ENCODE measurements around the gene ZNF462.
A peak's percentile ranks its signal among the peaks of the same experiment; 100 is the strongest.

Gene ZNF462

DNA sequence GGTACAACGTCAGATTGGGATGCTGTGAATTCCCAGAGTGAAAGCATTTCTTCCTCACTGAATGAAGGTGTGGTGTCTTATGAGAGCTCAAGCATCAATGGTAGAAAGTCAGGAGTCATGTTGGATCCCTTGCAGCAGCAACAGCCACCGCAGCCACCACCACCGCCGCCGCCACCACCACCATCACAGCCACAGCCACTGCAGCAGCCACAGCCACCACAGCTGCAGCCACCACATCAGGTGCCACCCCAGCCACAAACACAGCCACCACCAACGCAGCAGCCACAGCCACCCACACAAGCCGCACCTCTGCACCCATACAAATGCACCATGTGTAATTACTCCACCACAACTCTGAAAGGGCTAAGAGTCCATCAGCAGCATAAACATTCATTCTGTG is 62.4 kb downstream of the ZNF462 start:
- no peak for DNase-seq (ENCODE audit: low read depth)

DNA sequence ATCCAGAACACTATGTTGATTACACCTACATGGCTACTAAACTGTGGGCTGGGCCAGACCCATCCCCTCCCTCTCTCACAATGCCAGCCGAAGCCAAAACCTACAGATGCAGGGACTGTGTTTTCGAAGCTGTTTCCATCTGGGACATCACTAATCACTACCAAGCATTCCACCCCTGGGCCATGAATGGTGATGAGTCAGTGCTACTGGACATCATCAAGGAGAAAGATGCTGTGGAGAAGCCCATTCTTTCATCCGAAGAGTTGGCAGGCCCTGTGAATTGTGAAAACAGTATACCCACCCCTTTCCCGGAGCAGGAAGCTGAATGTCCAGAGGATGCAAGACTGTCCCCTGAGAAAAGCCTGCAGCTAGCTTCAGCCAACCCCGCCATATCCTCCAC is 65.0 kb downstream of the ZNF462 start:
- DNase-seq (ENCODE audit: low read depth) = no peak

DNA sequence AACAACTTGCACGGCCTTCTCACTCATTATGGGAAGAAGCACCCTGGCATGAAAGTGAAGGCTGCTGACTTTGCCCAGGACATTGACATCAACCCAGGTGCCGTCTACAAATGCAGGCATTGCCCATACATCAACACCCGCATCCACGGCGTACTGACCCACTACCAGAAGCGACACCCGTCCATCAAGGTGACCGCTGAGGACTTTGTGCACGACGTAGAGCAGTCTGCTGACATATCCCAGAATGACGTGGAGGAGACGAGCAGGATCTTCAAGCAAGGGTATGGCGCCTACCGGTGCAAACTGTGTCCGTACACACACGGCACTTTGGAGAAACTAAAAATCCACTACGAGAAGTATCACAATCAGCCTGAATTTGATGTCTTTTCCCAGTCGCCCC is 65.4 kb downstream of the ZNF462 start:
- DNase-seq (ENCODE audit: low read depth) = no peak

DNA sequence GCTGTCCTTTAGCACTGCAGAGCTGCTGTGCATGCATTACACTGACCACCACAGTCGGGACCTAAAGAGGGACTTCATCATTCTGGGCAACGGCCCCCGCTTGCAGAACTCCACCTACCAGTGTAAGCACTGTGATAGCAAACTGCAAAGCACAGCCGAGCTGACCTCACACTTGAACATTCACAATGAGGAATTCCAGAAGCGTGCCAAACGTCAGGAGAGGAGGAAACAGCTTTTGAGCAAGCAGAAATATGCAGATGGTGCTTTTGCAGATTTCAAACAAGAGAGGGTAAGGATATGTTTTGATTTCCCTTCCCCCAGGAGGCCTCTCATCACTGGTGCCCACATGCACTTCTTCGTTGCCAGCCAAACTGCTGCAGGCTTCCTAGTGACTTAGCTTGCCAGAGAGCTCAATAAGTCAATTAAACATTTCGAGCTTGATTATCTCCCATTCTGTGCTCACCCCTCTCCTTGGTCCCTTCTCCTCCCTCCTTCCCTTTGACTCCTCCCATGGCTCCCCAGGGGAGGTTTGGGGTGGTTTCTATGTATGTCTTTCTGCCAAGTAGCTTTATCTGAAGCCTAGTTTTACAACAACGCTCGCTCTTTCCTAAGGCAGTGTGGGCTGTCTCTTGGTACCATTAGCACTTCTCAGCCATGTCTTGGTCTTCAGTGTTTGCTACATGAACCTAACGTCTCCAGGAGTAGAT is 66.7 kb downstream of the ZNF462 start:
- DNase-seq (ENCODE audit: low read depth) = no peak

DNA sequence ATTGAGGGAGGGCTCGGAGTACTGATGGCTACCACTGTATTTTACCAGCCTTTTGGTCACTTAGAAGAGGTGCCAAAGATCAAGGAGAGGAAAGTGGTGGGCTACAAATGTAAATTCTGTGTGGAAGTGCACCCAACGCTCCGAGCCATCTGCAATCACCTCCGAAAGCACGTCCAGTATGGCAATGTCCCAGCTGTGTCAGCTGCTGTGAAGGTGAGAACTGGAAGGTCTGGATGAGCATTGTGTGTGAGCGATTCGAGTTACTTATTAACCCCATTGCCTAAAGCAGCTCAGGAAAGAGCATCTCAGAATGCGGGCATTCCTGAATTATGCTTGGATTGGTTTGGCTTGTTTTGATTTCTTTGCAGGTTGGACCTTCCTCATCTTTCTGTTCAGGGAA is 67.5 kb downstream of the ZNF462 start:
- DNase-seq (ENCODE audit: low read depth) = no peak

DNA sequence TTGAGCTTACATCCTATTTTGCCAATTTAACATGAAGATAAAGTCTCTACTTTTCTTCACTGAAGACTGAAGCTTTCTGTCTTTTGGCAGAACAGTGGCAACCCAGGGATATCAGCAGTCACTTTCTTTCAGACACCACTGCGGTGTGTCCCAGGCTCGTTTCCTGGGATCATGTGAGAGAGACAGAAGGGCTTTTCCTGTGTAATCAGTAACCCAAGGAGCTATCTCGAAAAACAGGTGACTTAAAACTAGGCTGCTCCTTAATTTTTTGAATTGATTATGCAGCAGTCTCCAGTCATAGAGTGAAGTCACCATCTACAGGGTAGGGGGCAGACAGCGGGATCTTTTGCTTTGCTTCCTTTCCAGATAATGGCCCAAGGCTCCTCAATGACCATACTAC is 68.5 kb downstream of the ZNF462 start:
- DNase-seq (ENCODE audit: low read depth) = no peak

DNA sequence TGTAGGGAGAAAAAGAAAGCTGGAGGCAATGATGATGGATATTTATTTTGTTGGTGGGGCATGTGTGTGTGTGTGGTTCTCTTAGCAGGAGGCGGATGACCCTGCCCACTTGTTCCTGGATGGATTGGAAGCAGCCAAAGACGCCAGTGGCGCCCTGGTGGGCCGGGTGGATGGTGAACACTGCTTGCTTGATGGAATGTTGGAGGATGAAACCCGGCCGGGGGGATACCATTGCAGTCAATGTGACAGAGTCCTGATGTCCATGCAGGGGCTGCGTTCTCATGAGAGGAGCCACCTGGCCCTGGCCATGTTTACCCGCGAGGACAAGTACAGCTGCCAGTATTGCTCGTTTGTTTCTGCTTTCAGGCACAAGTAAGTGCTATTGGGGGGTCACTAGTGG is 69.2 kb downstream of the ZNF462 start:
- DNase-seq (ENCODE audit: low read depth) = no peak

DNA sequence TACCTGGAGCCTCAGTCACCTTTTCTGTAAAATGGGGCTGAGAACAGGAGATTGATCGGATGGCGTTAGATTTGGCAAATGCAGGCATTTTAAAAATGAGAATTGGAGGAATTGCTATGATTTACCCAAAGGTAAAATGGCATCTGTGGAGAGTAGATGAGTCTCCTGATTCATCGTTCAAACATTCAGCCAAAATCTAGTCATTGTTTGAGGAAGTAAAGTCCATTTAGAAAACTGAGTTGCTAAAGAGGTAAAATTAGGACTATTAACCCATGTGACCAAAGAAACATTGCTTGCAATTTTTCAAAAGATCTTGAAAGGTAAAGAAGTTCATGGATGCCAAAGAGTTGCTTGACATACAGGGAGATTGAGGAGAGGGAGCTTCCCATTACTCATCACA is 69.7 kb downstream of the ZNF462 start:
- no peak for DNase-seq (ENCODE audit: low read depth)

DNA sequence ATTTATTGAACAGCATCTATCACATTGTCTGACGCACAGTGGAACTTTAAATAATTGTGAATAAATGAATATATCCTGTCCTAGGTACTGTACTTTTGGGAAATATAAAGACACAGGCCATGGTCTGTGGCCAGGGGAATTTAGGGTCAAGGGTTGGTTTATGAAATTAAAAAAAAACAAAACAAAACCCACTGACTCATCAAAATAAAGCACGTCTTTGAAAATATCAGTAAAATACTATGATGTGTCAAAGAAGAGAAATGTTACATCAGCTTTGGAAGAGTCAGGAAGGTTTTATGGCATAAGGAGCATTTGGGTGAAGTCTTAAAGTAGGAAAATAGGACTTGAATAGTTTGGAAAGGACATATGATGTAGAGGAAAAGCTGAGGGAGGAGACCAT is 70.5 kb downstream of the ZNF462 start:
- no peak for DNase-seq (ENCODE audit: low read depth)

DNA sequence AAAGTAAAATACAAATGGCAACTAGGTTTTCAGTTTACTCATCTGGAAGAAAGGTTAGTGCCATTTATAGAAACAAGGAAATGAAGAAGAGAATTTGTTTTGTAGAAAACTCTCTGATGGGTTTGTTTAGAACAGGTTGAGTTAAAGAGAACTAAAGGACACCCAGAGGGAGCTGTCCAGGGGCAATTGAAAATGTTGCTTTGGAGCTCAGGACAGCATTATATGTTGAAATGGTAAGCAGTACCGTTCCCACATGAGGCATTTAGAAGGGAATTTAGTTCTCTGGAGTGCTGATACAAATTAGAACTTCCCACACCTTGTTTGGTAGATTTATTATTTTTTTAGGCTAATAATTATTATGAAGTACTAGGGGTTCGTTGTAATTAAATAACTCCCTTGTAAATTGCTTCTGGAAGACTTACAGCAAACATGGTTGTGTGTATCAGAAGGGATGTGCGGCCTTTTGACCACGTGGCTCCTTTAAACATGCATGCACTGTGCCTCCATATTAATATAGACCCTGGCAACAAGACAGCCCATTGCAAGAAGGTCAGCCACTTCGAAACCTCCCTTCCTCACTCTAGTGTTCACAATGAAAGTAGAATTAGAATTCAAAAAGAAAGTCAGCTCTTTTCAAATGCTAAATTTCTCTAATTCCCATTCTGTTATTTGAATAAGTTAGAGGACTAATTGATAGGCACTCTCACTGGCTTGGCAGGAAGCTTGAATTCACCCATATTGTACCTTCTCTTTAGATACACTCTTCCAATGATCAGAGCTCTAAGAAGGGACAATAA is 71.7 kb downstream of the ZNF462 start:
- no peak for DNase-seq (ENCODE audit: low read depth)

DNA sequence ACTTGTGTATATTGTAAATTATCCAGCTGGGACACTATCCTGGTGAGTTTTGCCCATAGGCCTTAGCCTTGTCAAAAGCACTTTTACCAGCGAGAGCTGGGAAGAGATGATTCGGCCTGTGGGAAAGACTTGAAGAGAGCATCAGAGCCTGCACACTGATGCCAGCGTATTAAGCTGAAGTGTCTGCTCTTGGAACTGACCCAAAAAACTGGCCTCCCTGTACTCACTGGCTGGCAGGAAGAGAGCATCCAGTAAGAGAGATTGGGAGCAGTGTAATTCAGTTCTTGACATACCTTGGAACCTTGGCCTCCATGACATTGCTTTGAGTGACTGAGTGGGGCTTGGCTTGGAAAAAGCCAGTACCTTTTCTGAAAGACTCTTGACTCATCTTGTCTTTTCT is 73.7 kb downstream of the ZNF462 start:
- no peak for DNase-seq (ENCODE audit: low read depth)

DNA sequence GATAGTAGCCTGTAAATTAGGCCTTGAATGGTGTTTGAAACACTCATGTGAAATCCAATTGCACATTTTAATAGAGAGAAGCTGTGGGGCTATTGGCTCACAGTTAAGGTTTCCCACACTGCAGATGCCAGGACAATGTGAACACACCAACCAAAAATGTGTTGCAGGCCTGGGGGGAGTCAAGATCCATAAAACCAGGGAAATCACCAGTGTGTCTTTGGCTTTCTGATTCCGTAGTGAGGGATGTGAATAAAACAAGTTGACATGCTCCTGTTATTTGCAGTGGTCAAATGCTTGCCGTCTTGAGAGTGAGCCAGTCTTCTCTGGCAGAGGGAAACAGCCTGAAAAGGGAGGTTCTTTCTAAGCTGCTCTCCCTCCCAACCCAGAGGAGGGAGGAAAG is 79.0 kb downstream of the ZNF462 start:
- DNase-seq (ENCODE audit: low read depth) = no peak

DNA sequence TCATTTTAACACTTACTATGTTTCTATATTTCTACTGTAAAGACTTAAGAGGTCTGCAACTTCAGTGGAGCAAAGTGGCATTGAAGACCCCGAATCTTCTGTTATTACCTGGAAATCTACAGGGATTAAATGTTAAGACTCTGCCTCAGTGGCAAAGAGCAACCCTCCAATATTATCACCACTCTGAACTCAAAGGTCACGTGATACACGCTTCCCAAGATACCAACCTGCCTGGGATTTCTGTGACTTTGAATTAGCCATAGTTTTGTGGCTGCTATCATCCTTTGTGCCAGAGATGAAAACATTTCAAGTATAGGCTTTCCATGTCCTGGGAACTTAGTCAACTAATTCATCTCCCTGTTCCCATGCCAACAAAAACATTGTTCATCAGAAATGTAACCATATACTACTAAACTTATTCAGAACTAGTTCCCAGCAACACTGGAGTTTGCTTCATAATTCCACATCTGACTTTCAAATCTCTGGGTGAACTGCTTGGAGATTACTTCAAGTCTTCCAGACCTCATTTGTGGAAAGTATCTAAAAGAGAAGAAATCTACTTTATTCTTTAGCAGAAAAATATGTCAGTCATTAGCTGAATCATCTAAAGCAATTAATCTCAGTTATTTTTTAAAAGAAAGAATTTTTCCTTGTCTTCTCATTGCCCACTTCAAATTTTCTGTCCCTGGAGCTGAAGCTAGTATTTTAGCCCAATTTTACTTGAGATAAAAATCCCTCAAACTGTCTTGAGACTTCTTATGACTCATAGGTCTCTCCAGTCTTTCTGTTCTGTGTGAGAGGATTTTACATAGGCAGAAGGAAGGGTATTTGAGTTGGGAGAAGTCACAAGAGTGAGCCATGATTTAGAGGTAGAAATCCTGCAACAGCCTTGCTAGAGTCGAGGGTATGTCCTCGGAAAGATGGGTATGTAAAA is 83.0 kb downstream of the ZNF462 start:
- peak; percentile 90 for DNase-seq (ENCODE audit: low read depth)

DNA sequence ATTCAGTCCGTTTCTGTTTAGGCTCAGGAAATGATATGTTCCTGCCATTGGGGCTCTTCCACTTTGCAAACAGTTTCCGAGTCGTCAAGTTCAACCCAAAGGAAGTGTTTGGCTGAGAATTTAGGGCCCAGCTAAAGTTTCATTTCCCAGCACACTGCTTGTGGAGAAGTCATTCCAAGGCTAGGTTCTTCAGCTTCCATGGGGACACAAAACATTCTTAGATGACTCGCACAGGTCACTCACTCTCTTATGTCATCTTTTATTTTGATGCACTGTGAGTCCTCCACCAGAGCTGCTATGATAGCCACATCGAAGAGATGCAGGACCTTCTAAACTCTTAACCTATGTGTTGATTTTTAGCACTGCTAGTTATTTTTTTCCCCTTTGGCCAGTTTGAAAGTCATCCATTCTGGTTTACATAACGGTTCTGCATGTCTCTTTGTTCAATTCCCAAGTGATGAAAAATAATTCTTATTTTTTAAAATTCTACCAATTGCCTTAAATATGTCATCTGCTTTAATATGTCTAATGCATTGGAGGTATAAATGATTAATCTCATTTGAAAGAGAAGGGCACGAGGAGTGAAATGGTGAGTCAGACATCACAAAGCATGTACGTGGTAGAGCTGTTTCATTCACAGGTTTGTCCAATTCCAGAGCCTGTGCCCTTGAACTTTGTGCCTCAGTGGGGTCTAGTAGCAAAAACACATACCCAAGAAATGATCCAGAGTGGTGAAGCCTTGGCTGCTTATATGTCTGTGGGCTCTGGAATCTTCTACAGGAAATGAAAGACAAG is 84.3 kb downstream of the ZNF462 start:
- DNase-seq (ENCODE audit: low read depth) = peak; percentile 38

DNA sequence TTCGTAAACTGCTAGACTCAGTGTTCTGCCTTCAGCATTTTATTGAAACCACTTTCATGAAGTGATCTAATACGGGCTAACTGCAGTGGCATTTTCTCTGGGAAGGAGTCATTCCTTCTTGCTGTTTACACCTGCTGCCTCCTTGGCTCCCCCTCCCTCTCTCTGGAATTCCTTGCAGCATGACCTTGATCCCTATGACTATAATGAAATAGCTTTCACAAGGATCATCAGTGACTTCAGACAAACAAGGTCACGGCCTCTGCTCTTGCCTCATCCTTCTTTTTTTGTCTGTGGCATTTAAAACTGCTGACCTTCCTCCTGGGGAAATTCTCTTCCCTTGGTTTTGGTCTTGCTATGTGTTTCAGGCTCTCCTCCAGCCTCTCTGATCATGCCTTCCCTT is 90.2 kb downstream of the ZNF462 start:
- DNase-seq (ENCODE audit: low read depth) = peak; percentile 70

DNA sequence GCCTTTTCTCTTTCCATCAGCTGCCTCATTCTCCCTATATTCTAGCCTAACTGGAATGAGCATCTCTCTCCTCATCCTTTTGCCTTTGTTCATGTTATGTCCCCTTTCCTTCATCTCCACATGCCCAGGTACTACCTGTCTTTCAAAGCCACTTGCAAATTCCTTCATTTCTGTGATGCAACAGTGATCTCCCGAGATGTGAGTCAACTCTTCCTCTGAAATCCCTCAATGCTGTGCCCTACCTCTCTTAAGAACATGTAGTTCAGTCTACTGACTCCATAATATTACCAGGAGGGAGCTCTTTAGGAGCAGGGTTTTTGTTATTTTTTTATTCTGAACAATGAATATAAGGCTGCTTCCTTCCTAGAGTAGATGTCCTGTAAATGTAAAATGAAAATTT is 91.6 kb downstream of the ZNF462 start:
- DNase-seq (ENCODE audit: low read depth) = peak; percentile 53

DNA sequence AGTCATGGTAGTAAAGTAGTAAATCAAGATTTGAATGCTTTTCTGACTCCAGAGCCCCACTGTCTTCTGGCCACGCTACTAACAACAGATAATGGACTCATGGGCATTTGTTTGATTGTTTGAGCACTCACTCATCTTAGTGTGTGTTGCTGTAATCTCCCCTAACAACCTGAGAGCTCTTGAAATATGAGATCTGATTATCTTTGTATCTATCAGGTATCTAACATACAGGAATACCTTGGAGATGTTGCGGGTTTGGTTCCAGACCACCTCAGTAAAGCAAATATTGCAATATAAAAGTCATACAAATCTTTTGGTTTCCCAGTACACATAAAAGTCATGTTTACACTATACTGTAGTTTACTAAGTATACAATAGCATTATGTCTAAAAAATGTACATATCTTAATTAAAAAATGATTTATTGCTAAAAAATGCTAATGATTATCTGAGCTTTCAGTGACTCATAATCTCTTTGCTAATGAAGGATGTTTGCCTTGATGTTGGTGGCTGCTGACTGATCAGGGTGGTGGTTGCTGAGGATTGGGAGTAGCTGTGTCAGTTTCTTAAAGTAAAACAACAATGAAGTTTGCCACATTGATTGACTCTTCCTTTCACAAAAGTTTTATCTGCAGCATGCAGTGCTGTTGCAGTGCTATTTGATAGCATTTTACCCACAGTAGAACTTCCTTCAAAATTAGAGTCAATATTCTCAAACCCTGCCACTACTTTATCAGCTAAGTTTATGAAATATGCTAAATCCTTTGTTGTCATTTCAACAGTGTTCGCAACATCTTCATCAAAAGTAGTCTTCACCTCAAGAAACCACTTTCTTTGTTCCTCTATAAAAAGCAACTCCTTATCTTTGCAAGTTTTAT is 92.2 kb downstream of the ZNF462 start:
- no peak for DNase-seq (ENCODE audit: low read depth)

DNA sequence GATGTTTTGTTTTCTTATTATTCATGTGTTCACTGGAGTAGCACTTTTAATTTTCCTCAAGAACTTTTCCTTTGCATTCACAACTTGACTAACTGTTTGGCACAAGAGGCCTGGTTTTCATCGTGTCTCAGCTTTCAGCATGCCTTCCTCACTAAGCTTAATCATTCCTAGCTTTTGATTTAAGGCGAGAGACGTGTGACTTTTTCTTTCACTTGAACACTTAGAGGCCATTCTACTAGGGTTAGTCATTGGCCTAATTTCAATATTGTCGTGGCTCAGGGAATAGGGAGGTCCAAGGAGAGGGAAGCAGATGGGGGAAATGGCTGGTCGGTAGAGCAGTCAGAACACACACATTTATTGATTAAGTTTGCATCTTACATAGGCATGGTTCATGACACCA is 94.0 kb downstream of the ZNF462 start:
- peak; percentile 56 for DNase-seq (ENCODE audit: low read depth)

DNA sequence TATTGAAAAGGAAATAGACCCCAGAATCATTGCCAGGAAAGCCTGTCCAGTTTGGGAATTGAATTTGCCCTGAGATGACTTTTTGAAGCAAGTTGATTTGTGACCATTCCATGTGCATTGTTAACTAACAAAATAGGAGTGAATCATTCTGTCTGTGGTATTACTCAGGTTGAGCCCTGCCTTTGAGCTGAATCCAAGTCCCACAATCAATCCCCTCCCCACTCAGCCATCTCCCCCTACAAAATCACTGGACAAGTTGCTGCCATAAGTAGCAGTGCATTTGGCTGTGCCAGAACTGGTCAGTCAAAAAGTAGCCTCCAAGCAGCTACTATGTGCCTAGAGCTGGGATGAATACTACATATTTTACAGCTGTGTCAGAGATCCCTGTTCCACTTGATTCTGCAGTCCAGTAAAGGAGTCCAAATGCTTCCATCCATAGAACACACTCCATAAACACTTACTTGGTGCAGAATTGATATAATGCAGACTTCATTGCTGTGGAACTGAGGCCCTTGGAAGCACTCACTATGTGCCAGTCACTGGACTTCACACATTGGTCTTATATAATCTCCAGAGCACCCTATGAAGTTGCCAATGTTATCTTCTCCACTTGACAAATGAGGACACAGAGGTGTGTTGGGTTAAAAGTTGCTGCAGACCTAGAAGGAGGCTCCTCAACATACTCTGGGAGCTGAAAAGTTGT is 96.1 kb downstream of the ZNF462 start:
- DNase-seq (ENCODE audit: low read depth) = peak; percentile 30

DNA sequence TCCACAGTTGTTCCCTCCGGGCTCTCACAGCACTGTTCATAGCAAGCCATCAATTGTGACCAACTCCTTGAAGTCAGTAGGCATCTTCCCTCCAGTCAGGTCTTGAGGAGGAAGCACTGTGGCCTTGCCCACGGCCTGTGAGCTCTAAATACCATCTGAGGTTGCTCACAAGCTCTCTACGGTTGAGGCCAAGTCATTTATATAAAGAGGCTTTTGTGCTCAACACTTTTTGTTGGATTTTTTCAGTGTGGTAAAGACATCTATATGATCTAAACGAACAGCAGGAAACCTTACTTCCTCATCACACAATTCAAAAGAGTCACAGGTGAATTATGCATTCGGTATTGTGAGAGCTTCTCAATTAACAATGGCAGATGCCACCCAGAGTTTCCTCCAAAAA is 97.3 kb downstream of the ZNF462 start:
- DNase-seq (ENCODE audit: low read depth) = no peak

Measured in iris pigment epithelial cell (primary cell).